WTC11 (cell line): ENCODE results near the gene L1CAM. TPM values are rescaled to one million over a fixed set of nuclear protein-coding genes. Genes with fewer than 3 reads are reported as not detected.

Experiments
- ATF1 ChIP-seq: sonication (generic); formaldehyde crosslinking; IDR thresholded peaks from 2 replicates; pipeline ENCODE4 v1.8.1; 2023; ENCODE audit warnings: mild to moderate bottlenecking, moderate library complexity, missing genetic modification reagents
- GABPB1 ChIP-seq: sonication (generic); formaldehyde crosslinking; IDR thresholded peaks from 2 replicates; pipeline ENCODE4 v1.8.1; 2023; ENCODE audit warnings: mild to moderate bottlenecking, missing genetic modification reagents
- IRF2 ChIP-seq: sonication (generic); formaldehyde crosslinking; IDR thresholded peaks from 2 replicates; pipeline ENCODE4 v1.8.0; 2022; ENCODE audit warnings: low read depth, missing genetic modification reagents, borderline replicate concordance
- JAZF1 ChIP-seq: fragments of 250-450 bp; sonication (Bioruptor Pico); IDR thresholded peaks from 2 replicates; pipeline ENCODE4 v1.9.0; 2021; ENCODE audit warnings: moderate library complexity, mild to moderate bottlenecking, inconsistent platforms
- JUN ChIP-seq: sonication (generic); formaldehyde crosslinking; IDR thresholded peaks from 2 replicates; pipeline ENCODE4 v1.8.0; 2023; ENCODE audit warnings: mild to moderate bottlenecking, missing genetic modification reagents
- MXD4 ChIP-seq: fragments of 250-450 bp; sonication (Bioruptor Pico); IDR thresholded peaks from 2 replicates; pipeline ENCODE4 v1.8.0; 2021; ENCODE audit warnings: mild to moderate bottlenecking, moderate library complexity, borderline replicate concordance
- NR2C2 ChIP-seq: sonication (generic); formaldehyde crosslinking; IDR thresholded peaks from 2 replicates; pipeline ENCODE4 v1.8.0; 2022; ENCODE audit warnings: mild to moderate bottlenecking, missing genetic modification reagents
- NR3C1 ChIP-seq: sonication (generic); formaldehyde crosslinking; conservative IDR thresholded peaks from 2 replicates; pipeline ENCODE4 v1.8.1; 2023; ENCODE audit warnings: low read depth, mild to moderate bottlenecking, missing genetic modification reagents
- SP1 ChIP-seq: sonication (generic); formaldehyde crosslinking; conservative IDR thresholded peaks from 2 replicates; pipeline ENCODE4 v1.8.1; 2022; ENCODE audit warnings: missing genetic modification reagents
- TCF7 ChIP-seq: sonication (generic); formaldehyde crosslinking; IDR thresholded peaks from 2 replicates; pipeline ENCODE4 v1.8.0; 2022; ENCODE audit warnings: mild to moderate bottlenecking, low read depth, missing genetic modification reagents, moderate library complexity
- ZBTB21 ChIP-seq: sonication (generic); formaldehyde crosslinking; IDR thresholded peaks from 2 replicates; pipeline ENCODE4 v1.8.1; 2023; ENCODE audit warnings: mild to moderate bottlenecking, missing genetic modification reagents, borderline replicate concordance
- ZNF317 ChIP-seq: sonication (generic); formaldehyde crosslinking; IDR thresholded peaks from 2 replicates; pipeline ENCODE4 v1.8.1; 2023; ENCODE audit warnings: low read depth, mild to moderate bottlenecking, moderate library complexity, missing genetic modification reagents, borderline replicate concordance
- total RNA-seq: library from RNA; stranded (reverse); gene quantifications from 3 replicates; pipeline ENCODE4 v1.2.3, GENCODE V29; 2021
- TF ChIP-seq, protein P1 (sequence below): sonication (generic); formaldehyde crosslinking; IDR thresholded peaks from 2 replicates; pipeline ENCODE4 v1.8.1; 2022; ENCODE audit warnings: missing genetic modification reagents, borderline replicate concordance
- TF ChIP-seq, protein P2 (sequence below): sonication (generic); formaldehyde crosslinking; IDR thresholded peaks from 2 replicates; pipeline ENCODE4 v1.8.0; 2022; ENCODE audit warnings: mild to moderate bottlenecking, missing genetic modification reagents
- TF ChIP-seq, protein P3 (sequence below): sonication (generic); formaldehyde crosslinking; IDR thresholded peaks from 2 replicates; pipeline ENCODE4 v1.8.1; 2022; ENCODE audit warnings: low read depth, mild to moderate bottlenecking, moderate library complexity, missing genetic modification reagents, borderline replicate concordance
- TF ChIP-seq, protein P4 (sequence below): sonication (generic); formaldehyde crosslinking; IDR thresholded peaks from 2 replicates; pipeline ENCODE4 v1.8.1; 2023; ENCODE audit warnings: mild to moderate bottlenecking, missing genetic modification reagents, moderate library complexity
- TF ChIP-seq, protein P5 (sequence below): fragments of 250-450 bp; sonication (Bioruptor Pico); conservative IDR thresholded peaks from 2 replicates; pipeline ENCODE4 v1.9.0; 2021; ENCODE audit warnings: mild to moderate bottlenecking
- TF ChIP-seq, protein P6 (sequence below): sonication (generic); formaldehyde crosslinking; conservative IDR thresholded peaks from 2 replicates; pipeline ENCODE4 v1.8.1; 2022; ENCODE audit warnings: mild to moderate bottlenecking, missing genetic modification reagents
- TF ChIP-seq, protein P7 (sequence below): sonication (generic); formaldehyde crosslinking; IDR thresholded peaks from 2 replicates; pipeline ENCODE4 v1.8.1; 2022; ENCODE audit warnings: mild to moderate bottlenecking, moderate library complexity, missing genetic modification reagents
- TF ChIP-seq, protein P8 (sequence below): fragments of 250-450 bp; sonication (Bioruptor Pico); IDR thresholded peaks from 2 replicates; pipeline ENCODE4 v1.9.0; 2021; ENCODE audit warnings: mild to moderate bottlenecking, borderline replicate concordance
- TF ChIP-seq, protein P9 (sequence below): sonication (generic); formaldehyde crosslinking; IDR thresholded peaks from 2 replicates; pipeline ENCODE4 v1.8.0; 2022; ENCODE audit warnings: mild to moderate bottlenecking, missing genetic modification reagents
- TF ChIP-seq, protein P10 (sequence below): fragments of 250-450 bp; sonication (Bioruptor Pico); IDR thresholded peaks from 2 replicates; pipeline ENCODE4 v1.9.0; 2021; ENCODE audit warnings: mild to moderate bottlenecking

L1CAM gene
- total RNA-seq, 1 experiment from 2014 or later, result 40.2 TPM

DNA sequence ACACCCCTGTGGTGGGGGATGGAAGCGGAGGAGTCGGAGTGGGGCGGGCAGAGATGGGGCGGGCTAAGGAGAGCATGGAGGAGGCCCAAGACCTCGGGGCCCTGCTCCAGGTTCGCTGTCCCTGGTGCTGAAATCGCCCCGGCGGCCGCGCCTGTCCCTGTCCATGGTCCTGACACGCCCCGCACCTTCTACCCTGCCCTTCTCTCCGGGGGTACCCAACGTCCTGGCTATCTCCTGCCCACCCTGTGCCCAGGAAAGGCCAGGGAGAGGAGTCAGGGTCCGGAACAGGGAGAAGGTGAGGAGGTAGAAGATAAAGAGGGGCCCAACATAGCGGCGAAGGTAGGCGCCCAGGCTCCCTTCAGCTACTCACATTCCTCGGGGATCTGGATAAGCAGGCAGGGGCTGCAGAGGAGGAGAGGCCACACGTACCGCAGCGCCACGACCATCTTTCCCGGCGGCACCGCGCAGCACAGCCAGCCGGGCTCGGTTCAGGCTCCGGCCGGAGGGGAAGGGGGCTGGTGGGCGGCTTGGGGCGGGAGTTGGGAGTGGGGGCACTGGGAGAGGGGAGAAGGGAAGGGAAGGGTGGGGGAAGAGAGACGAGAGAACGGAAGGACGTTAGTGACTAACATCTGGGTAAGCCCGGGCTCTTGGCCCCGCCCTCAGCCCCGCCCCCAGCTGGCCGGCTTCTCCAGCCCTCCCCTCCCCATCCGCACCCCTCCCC lies 10.4 kb downstream of the L1CAM start (continued):
- TF ChIP-seq, protein P1, sequence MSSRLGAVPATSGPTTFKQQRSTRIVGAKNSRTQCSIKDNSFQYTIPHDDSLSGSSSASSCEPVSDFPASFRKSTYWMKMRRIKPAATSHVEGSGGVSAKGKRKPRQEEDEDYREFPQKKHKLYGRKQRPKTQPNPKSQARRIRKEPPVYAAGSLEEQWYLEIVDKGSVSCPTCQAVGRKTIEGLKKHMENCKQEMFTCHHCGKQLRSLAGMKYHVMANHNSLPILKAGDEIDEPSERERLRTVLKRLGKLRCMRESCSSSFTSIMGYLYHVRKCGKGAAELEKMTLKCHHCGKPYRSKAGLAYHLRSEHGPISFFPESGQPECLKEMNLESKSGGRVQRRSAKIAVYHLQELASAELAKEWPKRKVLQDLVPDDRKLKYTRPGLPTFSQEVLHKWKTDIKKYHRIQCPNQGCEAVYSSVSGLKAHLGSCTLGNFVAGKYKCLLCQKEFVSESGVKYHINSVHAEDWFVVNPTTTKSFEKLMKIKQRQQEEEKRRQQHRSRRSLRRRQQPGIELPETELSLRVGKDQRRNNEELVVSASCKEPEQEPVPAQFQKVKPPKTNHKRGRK (CRISPR knock-in tag), result peak; percentile 98
- TF ChIP-seq, protein P2, sequence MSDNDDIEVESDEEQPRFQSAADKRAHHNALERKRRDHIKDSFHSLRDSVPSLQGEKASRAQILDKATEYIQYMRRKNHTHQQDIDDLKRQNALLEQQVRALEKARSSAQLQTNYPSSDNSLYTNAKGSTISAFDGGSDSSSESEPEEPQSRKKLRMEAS (CRISPR knock-in tag), result peak; percentile 96
- TF ChIP-seq TCF7 (CRISPR knock-in tag) (peak; percentile 98), GABPB1 (peak; percentile 92), SP1 (peak; percentile 95), NR3C1 (CRISPR knock-in tag) (peak; percentile 99), ZBTB21 (CRISPR knock-in tag) (peak; percentile 90), IRF2 (CRISPR knock-in tag) (peak; percentile 95), ZNF317 (CRISPR knock-in tag) (peak; percentile 85), ATF1 (CRISPR knock-in tag) (peak; percentile 98), NR2C2 (CRISPR knock-in tag) (peak; percentile 84), MXD4 (CRISPR knock-in tag) (0 out of 2 replicates have a peak, but pooled peaks have one; percentile 24), JAZF1 (CRISPR knock-in tag) (no peak), JUN (CRISPR knock-in tag) (peak; percentile 99)
- TF ChIP-seq, protein P3, sequence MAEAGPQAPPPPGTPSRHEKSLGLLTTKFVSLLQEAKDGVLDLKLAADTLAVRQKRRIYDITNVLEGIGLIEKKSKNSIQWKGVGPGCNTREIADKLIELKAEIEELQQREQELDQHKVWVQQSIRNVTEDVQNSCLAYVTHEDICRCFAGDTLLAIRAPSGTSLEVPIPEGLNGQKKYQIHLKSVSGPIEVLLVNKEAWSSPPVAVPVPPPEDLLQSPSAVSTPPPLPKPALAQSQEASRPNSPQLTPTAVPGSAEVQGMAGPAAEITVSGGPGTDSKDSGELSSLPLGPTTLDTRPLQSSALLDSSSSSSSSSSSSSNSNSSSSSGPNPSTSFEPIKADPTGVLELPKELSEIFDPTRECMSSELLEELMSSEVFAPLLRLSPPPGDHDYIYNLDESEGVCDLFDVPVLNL, result peak; percentile 98
- TF ChIP-seq, protein P4, sequence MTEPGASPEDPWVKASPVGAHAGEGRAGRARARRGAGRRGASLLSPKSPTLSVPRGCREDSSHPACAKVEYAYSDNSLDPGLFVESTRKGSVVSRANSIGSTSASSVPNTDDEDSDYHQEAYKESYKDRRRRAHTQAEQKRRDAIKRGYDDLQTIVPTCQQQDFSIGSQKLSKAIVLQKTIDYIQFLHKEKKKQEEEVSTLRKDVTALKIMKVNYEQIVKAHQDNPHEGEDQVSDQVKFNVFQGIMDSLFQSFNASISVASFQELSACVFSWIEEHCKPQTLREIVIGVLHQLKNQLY, result peak; percentile 97
- TF ChIP-seq, protein P5, sequence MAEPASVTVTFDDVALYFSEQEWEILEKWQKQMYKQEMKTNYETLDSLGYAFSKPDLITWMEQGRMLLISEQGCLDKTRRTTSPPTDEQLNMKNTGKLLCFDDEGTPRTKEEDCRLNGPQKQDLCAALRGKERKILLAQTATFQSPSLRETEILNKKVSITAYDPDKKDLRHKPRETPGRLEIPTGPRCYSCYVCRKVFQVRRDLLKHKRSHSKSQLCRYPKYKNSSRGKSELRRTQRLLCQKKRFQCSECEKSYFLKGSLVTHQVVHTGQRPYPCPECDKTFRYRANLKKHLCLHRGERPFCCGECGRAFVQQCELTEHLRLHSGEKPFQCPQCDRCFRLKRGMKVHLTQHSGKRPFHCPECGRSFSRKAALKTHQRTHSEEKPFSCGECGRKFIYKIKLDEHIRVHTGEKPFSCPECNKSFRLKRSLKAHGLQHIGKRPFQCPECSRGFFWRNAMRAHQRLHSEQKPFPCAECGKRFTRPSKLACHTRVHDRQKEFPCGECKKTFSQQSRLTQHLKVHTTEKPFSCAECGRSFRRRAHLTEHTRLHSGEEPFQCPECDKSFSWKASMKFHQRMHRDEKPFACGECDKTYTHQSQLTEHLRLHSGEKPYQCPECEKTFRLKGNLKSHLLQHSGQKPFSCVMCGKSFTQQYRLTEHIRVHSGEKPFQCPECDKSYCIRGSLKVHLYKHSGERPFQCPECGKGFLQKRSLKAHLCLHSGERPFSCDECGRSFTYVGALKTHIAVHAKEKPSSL (CRISPR knock-in tag), result no peak
- TF ChIP-seq, protein P6, sequence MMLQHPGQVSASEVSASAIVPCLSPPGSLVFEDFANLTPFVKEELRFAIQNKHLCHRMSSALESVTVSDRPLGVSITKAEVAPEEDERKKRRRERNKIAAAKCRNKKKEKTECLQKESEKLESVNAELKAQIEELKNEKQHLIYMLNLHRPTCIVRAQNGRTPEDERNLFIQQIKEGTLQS (CRISPR knock-in tag), result peak; percentile 91
- TF ChIP-seq, protein P7, sequence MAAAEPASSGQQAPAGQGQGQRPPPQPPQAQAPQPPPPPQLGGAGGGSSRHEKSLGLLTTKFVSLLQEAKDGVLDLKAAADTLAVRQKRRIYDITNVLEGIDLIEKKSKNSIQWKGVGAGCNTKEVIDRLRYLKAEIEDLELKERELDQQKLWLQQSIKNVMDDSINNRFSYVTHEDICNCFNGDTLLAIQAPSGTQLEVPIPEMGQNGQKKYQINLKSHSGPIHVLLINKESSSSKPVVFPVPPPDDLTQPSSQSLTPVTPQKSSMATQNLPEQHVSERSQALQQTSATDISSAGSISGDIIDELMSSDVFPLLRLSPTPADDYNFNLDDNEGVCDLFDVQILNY (CRISPR knock-in tag), result peak; percentile 96
- TF ChIP-seq, protein P8, sequence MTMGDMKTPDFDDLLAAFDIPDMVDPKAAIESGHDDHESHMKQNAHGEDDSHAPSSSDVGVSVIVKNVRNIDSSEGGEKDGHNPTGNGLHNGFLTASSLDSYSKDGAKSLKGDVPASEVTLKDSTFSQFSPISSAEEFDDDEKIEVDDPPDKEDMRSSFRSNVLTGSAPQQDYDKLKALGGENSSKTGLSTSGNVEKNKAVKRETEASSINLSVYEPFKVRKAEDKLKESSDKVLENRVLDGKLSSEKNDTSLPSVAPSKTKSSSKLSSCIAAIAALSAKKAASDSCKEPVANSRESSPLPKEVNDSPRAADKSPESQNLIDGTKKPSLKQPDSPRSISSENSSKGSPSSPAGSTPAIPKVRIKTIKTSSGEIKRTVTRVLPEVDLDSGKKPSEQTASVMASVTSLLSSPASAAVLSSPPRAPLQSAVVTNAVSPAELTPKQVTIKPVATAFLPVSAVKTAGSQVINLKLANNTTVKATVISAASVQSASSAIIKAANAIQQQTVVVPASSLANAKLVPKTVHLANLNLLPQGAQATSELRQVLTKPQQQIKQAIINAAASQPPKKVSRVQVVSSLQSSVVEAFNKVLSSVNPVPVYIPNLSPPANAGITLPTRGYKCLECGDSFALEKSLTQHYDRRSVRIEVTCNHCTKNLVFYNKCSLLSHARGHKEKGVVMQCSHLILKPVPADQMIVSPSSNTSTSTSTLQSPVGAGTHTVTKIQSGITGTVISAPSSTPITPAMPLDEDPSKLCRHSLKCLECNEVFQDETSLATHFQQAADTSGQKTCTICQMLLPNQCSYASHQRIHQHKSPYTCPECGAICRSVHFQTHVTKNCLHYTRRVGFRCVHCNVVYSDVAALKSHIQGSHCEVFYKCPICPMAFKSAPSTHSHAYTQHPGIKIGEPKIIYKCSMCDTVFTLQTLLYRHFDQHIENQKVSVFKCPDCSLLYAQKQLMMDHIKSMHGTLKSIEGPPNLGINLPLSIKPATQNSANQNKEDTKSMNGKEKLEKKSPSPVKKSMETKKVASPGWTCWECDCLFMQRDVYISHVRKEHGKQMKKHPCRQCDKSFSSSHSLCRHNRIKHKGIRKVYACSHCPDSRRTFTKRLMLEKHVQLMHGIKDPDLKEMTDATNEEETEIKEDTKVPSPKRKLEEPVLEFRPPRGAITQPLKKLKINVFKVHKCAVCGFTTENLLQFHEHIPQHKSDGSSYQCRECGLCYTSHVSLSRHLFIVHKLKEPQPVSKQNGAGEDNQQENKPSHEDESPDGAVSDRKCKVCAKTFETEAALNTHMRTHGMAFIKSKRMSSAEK, result no peak
- TF ChIP-seq, protein P9, sequence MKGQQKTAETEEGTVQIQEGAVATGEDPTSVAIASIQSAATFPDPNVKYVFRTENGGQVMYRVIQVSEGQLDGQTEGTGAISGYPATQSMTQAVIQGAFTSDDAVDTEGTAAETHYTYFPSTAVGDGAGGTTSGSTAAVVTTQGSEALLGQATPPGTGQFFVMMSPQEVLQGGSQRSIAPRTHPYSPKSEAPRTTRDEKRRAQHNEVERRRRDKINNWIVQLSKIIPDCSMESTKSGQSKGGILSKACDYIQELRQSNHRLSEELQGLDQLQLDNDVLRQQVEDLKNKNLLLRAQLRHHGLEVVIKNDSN (CRISPR knock-in tag), result peak; percentile 93
- TF ChIP-seq, protein P10, sequence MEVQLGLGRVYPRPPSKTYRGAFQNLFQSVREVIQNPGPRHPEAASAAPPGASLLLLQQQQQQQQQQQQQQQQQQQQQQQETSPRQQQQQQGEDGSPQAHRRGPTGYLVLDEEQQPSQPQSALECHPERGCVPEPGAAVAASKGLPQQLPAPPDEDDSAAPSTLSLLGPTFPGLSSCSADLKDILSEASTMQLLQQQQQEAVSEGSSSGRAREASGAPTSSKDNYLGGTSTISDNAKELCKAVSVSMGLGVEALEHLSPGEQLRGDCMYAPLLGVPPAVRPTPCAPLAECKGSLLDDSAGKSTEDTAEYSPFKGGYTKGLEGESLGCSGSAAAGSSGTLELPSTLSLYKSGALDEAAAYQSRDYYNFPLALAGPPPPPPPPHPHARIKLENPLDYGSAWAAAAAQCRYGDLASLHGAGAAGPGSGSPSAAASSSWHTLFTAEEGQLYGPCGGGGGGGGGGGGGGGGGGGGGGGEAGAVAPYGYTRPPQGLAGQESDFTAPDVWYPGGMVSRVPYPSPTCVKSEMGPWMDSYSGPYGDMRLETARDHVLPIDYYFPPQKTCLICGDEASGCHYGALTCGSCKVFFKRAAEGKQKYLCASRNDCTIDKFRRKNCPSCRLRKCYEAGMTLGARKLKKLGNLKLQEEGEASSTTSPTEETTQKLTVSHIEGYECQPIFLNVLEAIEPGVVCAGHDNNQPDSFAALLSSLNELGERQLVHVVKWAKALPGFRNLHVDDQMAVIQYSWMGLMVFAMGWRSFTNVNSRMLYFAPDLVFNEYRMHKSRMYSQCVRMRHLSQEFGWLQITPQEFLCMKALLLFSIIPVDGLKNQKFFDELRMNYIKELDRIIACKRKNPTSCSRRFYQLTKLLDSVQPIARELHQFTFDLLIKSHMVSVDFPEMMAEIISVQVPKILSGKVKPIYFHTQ (CRISPR knock-in tag), result no peak
